Right lobe of liver (tissue), 6 donors: Measurements from ENCODE around the gene ATXN1. TPM values are rescaled to one million over a fixed set of nuclear protein-coding genes. Genes with fewer than 3 reads are reported as not detected.

Source experiments
- ATAC-seq, 4 donors: fragments of 200-7000 bp; cut with Tn5 transposase; one replicate each; pipeline ENCODE4 v1.9.1; 2020; ENCODE audit warnings: mild to moderate bottlenecking in 4 of 4, moderate library complexity in 4 of 4
- DNase-seq, 3 donors: peaks; one replicate each; pipeline ENCODE4 v3.0.0-alpha.2; 2020
- H3K27ac ChIP-seq, 3 donors: fragments of 200-600 bp; one replicate each; pipeline ENCODE4 v1.8.0; 2022
- H3K27me3 ChIP-seq, 2 donors: fragments of 200-600 bp; one replicate each; pipeline ENCODE4 v1.8.0; 2022
- H3K36me3 ChIP-seq, 4 donors: fragments of 200-600 bp; sonication (generic) in 1 of 4; one replicate each; pipeline versions ENCODE4 v1.5.1 to v1.8.0; 2017 to 2022; ENCODE audit warnings: control low read depth in 1 of 4
- H3K4me1 ChIP-seq, 4 donors: fragments of 200-600 bp; sonication (generic) in 1 of 4; one replicate each; pipeline versions ENCODE4 v1.5.1 to v1.8.0; 2017 to 2022; ENCODE audit warnings: control low read depth in 1 of 4
- H3K4me3 ChIP-seq, 3 donors: fragments of 200-600 bp; one replicate each; pipeline ENCODE4 v1.8.0; 2022
- H3K9me3 ChIP-seq, 4 donors: fragments of 200-600 bp; sonication (generic) in 1 of 4; one replicate each; pipeline versions ENCODE4 v1.5.1 to v1.8.0; 2017 to 2022; ENCODE audit warnings: control low read depth in 1 of 4
- POLR2A ChIP-seq: fragments of 450-650 bp; IDR thresholded peaks from one replicate; pipeline ENCODE4 v1.6.1; 2017; ENCODE audit warnings: antibody characterized with exemption, mild to moderate bottlenecking
- WGBS: methylation state at CpG from one replicate; pipeline ENCODE4 v1.1.6; 2018; ENCODE audit warnings: low coverage, low lambda C conversion rate; ENCODE audit not compliant: insufficient coverage; ENCODE audit errors: missing lambda C conversion rate; 5-methylcytosine and 5-hydroxymethylcytosine counted together
- intact Hi-C, 2 donors: fragments of 100-400 bp; cut with DNase I; formaldehyde crosslinking; loops; one replicate each; pipeline versions ENCODE4 v1.11.2 to v1.14.1; 2022
- total RNA-seq, 6 experiments: library from RNA; depleted of rRNA in 2 of 6; stranded (reverse); fragments of >200 nt in 2 of 6; fragmentation: NEBNext Ultra II Directional in 3 of 6; extraction: Animal tissue kit (Norgen Biotek cat#: 25700) in 3 of 6; gene quantifications; one replicate each; pipeline versions ENCODE4 v1.1.0 to v1.2.4, GENCODE V29; 2016 to 2023
- TF ChIP-seq, protein P1 (sequence below), 4 donors: fragments of 200-600 bp in 3 of 4; fragments of 450-650 bp in 1 of 4; IDR thresholded peaks; one replicate each; pipeline versions ENCODE4 v1.5.1 to v1.8.0; 2016 to 2022; ENCODE audit warnings: antibody characterized with exemption in 4 of 4, mild to moderate bottlenecking in 2 of 4
- donor health status: DM: no; HTN: yes; CAD: no.
- donor health status: DM: no; HTN: no; CAD: no.
- donor health status: DM: no; HTN: no; CAD: no.
- donor health status: DM: no; HTN: yes; CAD: no.
- donor health status: DM: no; HTN: yes; CAD: no.

Gene ATXN1
- total RNA-seq, 6 experiments from 2014 or later, result 23.2 to 28.7 (median 25.0) TPM

GRCh38 chr6:16374461-16375200, 386.6 kb downstream of the ATXN1 start:
- Histone ChIP-seq H3K36me3 (no peaks in the 10 kb centered on the region), H3K4me1 (no peaks in the 10 kb centered on the region), H3K27me3 (no peaks in the 10 kb centered on the region), H3K4me3 (no peak overlapping the region), H3K9me3 (no peaks in the 10 kb centered on the region), H3K27ac (no peak overlapping the region)
- intact Hi-C loops, result no loop called here
- ATAC-seq, result no peak
- no peak for TF ChIP-seq POLR2A
- TF ChIP-seq, protein P1, sequence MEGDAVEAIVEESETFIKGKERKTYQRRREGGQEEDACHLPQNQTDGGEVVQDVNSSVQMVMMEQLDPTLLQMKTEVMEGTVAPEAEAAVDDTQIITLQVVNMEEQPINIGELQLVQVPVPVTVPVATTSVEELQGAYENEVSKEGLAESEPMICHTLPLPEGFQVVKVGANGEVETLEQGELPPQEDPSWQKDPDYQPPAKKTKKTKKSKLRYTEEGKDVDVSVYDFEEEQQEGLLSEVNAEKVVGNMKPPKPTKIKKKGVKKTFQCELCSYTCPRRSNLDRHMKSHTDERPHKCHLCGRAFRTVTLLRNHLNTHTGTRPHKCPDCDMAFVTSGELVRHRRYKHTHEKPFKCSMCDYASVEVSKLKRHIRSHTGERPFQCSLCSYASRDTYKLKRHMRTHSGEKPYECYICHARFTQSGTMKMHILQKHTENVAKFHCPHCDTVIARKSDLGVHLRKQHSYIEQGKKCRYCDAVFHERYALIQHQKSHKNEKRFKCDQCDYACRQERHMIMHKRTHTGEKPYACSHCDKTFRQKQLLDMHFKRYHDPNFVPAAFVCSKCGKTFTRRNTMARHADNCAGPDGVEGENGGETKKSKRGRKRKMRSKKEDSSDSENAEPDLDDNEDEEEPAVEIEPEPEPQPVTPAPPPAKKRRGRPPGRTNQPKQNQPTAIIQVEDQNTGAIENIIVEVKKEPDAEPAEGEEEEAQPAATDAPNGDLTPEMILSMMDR (IDR thresholded peaks at IDR 0.05), result no peak
- WGBS, result 90% methylated on average over 9 of the region's 10 CpGs
- DNase-seq, result no peak

DNA sequence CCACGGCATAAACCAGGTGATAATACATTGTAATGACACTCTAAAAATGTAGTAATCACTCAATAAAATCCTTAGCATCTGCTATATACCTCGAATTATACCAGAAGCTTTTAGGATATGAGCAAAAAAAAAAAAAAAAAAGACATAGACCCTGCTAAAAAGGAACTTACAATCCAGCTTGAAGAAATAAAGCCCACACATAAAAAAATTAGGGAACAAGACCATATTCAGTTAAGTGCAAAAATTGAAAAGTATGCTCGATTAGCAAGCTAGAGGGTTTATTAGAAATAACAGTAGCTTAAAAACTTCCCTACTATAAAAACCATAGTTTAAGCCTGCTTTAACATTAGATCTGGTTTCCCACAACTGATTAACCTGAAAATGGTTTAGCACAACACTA, 387.2 kb downstream of the ATXN1 start:
- ATAC-seq, result no peak
- no peak overlapping the region for H3K4me3 ChIP-seq
- no peak for DNase-seq
- H3K9me3 ChIP-seq, result no peaks in the 10 kb centered on the region
- WGBS, result 79% methylated on average over 3 of the region's 3 CpGs
- H3K36me3 ChIP-seq, result no peaks in the 10 kb centered on the region
- TF ChIP-seq, protein P1 (IDR thresholded peaks at IDR 0.05), result no peak
- no peak for TF ChIP-seq POLR2A
- intact Hi-C loops, result no loop called here
- H3K4me1 ChIP-seq, result no peaks in the 10 kb centered on the region
- H3K27ac ChIP-seq, result no peak overlapping the region
- H3K27me3 ChIP-seq, result no peaks in the 10 kb centered on the region

- Histone ChIP-seq H3K27ac (no peak overlapping the region), H3K4me1 (peaks cover 0 to 14% (median 3%) of the 10 kb centered on the region in 4 donors), H3K9me3 (no peaks in the 10 kb centered on the region), H3K4me3 (no peak overlapping the region), H3K27me3 (no peaks in the 10 kb centered on the region), H3K36me3 (no peaks in the 10 kb centered on the region)
- TF ChIP-seq, protein P1 (IDR thresholded peaks at IDR 0.05), result no peak
- TF ChIP-seq POLR2A, result no peak
- intact Hi-C loops, result no loop called here
- 86% methylated on average over 1 of the region's 1 CpG for WGBS
- ATAC-seq, result no peak
- DNase-seq, result no peak
Measured at GRCh38 chr6:16372029-16372776, 389.1 kb downstream of the ATXN1 start.

- H3K4me1 ChIP-seq, result peaks cover 0 to 20% (median 3%) of the 10 kb centered on the region in 4 donors
- ATAC-seq, result no peak
- TF ChIP-seq, protein P1 (IDR thresholded peaks at IDR 0.05), result no peak
- no peak for TF ChIP-seq POLR2A
- no peak for DNase-seq
- no peak overlapping the region for H3K4me3 ChIP-seq
- H3K9me3 ChIP-seq, result no peaks in the 10 kb centered on the region
- H3K27me3 ChIP-seq, result no peaks in the 10 kb centered on the region
- H3K36me3 ChIP-seq, result no peaks in the 10 kb centered on the region
- intact Hi-C loops, result no loop called here
- WGBS, result 100% methylated on average over 1 of the region's 1 CpG
- H3K27ac ChIP-seq, result no peak overlapping the region
Measured at GRCh38 chr6:16371401-16371800, 389.9 kb downstream of the ATXN1 start.
